NCI-H526 (cell line): Measurements from ENCODE around the gene ZNF628.

Source experiments
- DNase-seq, 2 experiments: peaks; one replicate each; lab custom pipeline; 2025; lab: John Stamatoyannopoulos, UW

The ZNF628 gene

DNA sequence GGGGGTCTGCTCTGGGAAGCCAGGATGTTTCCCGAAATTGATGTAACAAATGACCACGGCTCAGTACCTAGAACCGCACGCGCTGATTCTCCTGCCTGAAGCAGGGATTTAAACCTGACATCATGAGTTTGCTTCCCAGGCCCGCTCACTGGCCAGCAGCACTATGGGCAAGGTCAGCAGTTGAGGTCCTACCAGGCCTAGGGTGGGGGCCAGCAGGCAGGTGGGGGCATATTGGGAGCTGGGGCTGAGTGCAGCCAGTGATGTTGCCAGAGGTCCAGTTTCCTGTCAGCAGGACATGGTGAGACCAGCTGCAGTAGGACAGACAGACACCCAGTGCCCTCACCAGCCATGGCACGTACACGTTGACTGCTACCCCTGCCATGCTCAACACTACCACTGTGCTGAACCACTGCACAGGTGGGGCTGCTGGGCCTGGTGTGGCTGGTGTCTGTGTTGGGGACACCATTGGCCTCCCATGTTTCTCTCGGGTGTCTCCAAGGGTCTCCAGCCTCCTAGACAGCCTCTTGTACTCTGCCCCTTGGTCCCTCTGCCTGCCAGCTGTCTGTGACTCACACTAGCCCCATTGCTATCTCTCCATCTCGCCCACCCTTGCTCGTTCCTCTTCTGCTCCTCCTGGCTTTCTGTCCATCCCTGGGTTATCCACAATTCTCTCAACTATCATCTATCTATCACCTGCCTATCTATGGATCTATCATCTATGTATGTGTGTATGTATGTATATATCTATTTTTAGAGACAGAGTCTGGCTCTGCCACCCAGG lies 10.8 kb upstream of the ZNF628 start:
- no peak for DNase-seq

DNA sequence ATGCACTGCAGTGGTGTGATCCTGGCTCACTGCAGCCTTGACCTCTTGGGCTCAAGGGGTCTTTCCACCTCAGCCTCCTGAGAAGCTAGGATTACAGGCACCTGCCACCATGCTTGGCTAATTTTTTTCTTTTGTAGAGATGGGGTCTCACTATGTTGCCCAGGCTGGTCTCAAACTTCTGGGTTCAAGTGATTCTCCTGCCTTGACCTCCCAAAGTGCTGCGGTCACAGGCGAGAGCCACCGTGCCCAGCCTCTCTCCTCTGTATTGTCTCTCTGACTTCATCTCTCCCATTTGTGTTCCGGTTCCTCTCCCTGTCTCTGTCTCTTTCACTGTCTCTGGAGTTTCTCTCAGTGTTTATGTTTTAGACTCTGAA lies 10.2 kb upstream of the ZNF628 start:
- DNase-seq = no peak

DNA sequence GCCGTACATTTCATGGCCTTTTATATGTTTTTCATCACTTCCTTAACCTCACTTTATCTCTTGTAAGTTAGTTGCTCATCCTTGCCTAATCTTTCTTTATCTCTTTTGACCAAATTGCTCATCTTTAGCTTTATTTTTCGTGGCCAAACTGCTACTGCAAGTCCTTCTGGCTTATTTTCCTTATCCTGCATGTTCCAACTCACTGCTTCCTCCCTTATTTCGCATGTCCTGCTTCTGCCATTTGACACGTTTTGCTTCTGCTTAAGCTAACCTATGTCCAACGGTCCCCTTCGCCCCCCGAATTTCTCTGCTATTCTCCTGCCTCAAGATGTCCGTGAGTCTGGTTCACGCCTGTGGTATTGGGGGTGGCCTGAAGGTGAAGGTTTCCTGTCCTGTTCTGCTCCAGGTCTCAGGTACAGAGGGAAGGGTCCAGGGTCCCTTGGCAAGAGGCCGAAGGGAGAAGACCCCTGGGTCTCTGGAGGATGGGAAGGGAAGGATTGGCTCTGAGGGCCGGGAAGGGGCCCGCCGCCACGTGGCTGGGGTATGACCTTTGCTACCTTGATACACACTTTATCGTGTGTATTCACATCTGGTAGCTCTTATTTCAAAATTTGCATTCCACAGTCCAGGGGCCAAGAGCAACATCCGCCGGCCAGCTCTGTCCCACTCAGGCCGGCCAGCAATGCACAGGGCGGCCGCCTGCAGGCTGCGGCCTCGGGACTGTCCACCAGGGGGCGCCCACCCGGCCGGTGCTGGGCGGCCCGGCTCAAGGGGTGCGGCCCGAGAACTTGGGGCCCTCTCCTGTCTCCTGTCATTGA lies 9.0 kb upstream of the ZNF628 start:
- DNase-seq = peak in 1 of 2 experiments; percentile 55

DNA sequence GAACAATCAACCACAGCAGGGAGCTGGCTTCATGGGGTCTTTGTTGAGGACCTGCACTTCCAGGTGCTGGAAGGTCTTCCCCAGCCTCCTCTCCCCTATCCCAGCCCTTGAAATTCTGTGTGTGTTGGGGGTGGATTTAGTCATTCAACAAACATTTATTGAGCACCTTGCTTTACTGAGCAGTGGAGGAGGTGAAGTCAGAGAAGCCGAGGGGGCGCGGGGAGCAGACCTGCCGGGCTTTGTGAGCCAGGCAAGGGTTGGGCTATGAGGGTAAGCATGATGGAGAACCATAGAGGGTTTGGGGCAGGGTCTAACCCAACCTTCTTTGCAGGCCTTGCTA lies 8.4 kb upstream of the ZNF628 start:
- no peak for DNase-seq

DNA sequence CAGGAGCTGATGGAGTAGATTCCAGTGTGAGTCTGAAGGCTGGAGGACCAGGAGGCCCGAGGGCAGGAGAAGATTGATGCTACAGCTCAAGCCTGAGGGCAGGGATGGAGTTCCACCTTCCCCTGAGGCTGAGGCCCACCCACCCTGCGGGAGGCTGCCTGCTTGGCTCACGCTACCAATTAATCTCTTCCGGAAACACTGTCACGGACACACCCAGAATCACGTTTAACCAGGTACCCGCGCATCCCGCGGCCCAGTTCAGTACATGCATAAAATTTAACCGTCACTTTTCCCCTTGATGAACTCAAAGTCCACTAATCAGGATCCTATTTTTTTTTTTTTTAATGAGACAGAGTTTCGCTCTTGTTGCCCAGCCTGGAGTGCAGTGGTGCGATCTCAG lies 5.2 kb upstream of the ZNF628 start:
- no peak for DNase-seq

DNA sequence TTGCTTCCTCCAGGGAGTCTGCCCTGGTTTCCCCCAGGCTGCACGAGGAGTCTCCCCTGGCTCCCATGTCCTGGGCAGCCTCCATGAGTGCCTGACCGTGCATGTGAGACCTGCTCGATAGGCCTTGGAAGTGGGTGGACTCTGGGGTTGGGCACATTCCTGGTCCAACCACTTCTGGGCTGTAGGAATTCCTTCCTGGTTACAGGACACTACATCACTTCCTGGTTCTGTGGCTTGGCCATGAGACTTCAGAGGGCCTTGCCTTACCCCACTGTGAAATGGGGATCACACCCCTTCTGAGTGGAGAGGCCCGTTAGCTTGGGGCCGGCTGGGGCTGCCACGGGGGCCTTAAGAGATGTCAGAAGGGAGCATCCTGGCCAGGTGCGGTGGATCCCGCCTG lies 4.0 kb upstream of the ZNF628 start:
- no peak for DNase-seq

DNA sequence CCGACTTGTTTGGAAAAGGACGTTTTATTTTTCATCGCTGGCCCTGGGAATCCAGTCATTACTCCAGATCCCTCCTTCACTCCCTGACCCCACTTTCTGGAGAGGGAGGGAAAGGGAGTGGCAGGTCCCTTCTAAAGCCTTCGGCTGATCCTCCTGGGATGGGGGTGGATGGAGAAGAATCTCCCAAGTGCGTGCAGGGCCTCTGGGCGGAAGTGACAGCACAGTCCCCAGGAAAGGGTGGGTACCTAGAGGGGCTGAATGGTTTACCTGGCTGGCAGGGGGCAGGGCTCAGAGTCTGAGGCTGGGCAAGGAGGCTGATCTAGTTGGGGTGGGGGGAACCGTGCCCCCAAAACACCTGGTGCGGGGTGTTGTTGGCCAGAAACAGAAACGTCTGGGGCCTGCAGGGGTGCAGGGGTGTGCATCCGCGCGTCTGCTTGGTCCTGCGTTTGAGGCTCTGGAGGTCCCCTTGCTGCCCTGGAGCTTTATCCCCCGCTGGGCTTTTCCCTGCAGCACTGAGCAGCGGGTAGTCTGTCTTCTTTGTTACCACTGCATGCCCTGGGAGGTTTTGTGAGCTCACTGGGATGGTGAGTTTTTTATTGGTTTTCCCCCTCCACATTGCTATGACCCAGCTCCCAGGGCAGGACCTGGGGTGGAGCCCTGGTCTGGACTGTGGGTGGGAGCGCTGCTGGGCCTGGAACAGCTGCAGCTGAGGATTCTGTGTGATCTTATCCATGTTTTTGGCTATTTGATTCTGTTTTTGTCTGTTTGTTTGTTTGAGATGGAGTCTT lies 3.0 kb upstream of the ZNF628 start:
- DNase-seq = no peak

DNA sequence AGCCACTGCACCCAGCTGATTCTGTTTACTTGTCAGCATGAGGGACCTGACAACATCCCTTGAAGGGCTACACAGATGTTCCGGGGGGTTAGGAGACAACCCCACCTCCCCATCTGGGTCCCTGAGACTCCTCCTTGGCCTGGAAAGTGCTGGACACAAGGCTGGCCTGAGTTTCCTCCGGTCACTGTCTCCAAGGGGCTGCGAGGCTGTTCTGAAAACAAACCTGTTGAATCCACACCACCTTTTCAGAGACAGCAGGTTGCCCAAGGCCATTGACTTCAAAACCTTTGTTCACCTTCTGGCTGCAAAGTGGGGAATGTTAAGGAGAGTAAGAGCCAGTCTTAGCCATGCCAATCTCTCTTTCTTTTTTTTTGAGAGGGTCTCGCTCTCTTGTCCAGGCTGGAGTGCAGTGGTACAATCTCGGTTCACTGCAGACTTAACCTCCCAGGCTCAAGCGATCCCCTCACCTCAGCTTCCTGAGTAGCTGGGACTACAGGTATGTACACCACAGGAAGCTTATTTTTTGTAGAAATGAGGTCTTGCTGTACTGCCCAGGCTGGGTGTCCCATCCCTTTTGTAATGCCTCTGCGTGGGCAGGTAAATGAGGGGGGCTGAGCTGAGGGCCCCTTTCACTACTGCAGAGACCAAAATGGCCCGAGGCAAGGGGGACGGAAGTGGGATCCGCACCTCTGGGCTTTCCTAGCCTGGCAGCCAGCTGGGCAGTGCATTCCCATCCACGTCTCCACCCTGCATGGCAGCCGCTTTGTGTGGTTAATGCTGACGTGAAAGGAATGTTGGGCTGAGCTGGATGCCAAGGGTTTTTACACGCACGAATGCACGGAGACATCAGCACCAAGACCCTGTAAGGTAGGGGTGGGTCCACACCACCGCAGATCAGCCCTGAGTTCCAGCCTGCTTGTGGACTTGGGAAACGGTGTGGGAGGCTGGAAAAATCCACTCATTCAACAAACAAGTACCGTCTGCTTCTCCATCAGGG lies 1.9 kb upstream of the ZNF628 start:
- no peak for DNase-seq

DNA sequence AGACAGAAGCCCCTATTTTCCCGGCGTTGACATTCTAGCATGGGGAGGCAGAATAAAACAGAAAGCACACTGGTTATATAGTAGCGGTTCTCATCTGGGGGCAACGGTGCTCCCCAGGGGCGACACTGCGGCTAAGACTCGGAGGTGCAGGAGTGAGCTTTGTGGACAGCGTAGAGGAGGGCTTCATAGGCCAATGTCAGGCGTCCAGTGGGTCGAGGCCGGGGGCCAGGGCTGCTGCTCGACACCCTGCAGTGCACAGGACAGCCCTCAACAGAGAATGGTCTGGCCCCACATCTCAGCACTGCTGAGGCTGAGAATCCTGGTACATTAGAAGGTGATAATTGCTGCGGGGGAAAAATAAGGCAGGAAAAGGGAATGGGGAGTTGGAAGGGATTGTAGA lies 1.5 kb downstream of the ZNF628 start:
- DNase-seq = no peak

DNA sequence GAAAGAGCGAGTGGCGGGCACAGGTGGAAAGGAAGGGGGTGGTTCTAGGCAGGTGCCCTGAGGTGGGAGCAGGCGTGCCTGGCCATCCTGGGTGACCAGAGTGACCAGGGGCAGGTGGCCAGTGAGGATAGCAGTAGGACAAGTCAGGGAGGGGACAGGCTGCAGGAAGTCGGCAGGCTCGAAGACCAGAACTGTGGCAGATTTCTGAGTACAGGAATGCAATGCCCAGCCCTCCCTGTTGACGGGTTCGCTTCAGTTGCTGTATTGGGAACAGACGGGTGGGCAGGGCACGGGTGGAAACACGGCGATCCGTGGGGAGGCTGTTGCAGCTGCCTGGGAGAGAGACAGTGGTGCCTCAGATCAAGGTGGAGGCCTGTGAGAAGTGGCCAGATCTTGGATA lies 1.9 kb downstream of the ZNF628 start:
- DNase-seq = no peak

DNA sequence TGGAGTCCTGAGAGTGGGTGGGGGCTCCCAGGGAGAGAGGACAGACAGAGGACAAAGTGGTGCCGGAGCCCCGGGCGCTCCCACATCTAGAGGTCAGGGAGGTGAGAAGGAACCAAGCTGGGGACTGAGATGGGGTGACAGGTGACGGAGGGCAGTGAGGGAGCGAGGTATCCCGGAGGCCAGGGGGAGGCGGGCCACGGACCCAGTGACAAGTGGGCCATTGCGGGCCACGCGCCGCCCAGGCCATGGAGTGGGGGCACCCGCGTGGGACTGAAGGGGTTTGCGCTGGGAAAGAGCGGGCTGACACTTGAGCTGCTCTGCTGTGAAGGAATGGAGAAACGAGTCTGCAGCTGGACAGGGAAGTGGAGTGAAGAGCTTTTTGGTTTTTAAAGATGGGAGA lies 2.6 kb downstream of the ZNF628 start:
- no peak for DNase-seq

DNA sequence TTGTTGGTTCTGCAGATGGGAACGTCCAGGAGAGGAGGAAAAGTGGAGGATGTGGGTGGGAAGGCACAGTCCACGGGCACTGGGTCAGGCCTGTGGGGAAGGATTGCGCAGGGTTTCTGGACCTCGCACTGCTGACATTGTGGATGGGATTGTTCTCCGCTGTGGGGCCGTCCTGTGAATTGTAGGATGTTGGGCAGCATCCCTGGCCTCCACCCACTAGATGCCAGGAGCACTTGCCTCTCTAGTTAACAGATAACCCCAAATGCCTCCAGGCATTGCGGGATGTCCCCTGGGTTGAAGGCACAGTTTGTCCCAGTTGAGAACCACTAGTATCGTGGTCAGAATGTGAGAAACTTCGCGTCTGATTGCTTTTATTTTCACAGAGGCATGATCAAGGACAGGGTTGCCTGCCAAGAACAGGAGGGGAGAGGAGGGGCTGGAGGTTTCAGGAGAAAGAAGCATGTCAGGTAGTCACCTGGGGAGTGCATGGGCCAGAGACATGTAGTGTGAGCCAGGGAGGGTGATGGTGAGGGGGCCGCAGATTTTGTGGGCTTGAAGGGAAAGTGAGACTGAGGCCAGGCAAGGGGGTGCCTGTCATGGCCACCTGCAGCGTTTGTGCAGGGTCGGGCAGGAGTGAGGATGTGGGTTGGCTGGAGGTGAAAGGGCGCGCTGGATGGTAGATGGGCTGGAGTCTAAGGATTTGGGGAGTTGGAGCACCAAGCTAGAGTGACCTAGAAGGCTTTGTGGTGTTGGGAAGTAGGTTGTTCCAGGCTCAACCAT lies 3.2 kb downstream of the ZNF628 start:
- no peak for DNase-seq

DNA sequence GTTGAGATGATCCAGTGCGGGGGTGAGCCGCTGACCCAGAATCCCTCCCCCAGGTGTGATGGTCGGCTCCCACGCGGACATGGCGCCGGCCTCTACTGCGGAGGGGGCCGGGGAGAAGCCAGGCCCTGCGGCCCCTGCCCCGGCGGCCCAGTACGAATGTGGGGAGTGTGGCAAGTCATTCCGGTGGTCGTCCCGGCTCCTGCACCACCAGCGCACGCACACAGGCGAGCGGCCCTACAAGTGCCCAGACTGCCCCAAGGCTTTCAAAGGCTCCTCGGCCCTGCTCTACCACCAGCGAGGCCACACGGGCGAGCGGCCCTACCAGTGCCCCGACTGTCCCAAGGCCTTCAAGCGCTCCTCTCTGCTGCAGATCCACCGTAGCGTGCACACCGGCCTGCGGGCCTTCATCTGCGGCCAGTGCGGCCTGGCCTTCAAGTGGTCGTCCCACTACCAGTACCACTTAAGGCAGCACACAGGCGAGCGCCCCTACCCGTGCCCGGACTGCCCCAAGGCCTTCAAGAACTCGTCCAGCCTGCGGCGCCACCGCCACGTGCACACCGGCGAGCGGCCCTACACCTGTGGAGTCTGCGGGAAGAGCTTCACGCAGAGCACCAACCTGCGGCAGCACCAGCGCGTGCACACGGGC lies 4.9 kb downstream of the ZNF628 start:
- no peak for DNase-seq

DNA sequence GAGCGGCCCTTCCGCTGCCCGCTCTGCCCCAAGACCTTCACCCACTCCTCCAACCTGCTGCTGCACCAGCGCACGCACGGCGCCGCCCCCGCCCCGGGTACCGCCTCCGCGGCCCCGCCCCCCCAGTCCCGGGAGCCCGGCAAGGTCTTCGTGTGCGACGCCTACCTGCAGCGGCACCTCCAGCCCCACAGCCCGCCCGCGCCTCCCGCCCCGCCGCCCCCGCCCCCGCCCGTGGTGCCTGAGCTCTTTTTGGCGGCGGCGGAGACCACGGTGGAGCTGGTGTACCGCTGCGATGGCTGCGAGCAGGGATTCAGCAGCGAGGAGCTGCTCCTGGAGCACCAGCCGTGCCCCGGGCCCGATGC lies 5.4 kb downstream of the ZNF628 start:
- DNase-seq = no peak

DNA sequence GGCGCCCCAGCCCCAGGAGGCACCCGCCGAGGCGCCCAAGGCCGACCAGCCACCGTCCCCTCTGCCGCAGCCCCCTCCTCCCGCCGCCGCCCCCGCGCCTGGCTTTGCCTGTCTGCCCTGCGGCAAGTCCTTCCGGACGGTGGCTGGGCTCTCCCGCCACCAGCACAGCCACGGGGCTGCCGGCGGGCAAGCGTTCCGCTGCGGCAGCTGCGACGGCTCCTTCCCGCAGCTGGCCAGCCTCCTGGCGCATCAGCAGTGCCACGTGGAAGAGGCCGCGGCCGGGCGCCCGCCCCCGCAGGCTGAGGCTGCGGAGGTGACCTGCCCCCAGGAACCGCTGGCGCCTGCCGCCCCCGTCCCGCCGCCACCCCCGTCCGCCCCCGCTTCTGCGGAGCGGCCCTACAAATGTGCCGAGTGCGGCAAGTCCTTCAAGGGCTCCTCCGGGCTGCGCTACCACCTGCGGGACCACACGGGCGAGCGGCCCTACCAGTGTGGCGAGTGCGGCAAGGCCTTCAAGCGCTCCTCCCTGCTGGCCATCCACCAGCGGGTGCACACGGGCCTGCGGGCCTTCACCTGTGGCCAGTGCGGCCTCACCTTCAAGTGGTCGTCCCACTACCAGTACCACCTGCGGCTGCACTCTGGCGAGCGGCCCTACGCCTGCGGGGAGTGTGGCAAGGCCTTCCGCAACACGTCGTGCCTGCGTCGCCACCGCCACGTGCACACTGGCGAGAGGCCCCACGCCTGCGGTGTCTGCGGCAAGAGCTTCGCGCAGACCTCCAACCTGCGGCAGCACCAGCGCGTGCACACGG lies 5.9 kb downstream of the ZNF628 start:
- no peak for DNase-seq

DNA sequence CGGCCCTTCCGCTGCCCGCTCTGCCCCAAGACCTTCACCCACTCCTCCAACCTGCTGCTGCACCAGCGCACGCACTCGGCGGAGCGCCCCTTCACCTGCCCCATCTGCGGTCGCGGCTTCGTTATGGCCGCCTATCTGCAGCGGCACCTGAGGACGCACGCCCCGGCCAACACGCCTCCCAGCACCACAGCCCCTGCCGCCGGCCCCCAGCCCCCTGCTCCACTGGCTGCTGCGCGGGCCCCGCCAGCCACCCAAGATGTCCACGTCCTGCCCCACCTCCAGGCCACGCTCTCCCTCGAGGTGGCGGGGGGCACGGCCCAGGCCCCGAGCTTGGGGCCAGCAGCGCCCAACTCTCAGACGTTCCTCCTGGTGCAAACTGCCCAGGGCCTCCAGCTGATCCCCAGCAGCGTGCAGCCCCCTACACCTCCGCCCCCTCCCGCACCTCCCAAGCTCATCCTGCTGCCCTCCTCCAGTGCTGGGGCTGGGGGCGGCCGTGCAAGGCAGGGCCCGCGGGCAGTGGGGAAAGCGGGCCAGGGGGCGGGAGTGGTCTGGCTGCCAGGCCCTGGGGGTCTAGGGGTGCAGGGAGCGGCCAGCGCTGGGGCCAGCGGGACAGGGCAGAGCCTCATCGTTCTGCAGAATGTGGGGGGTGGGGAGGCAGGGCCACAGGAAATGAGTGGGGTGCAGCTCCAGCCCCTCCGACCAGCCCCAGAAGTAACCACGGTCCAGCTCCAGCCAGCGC lies 6.7 kb downstream of the ZNF628 start:
- DNase-seq = no peak

DNA sequence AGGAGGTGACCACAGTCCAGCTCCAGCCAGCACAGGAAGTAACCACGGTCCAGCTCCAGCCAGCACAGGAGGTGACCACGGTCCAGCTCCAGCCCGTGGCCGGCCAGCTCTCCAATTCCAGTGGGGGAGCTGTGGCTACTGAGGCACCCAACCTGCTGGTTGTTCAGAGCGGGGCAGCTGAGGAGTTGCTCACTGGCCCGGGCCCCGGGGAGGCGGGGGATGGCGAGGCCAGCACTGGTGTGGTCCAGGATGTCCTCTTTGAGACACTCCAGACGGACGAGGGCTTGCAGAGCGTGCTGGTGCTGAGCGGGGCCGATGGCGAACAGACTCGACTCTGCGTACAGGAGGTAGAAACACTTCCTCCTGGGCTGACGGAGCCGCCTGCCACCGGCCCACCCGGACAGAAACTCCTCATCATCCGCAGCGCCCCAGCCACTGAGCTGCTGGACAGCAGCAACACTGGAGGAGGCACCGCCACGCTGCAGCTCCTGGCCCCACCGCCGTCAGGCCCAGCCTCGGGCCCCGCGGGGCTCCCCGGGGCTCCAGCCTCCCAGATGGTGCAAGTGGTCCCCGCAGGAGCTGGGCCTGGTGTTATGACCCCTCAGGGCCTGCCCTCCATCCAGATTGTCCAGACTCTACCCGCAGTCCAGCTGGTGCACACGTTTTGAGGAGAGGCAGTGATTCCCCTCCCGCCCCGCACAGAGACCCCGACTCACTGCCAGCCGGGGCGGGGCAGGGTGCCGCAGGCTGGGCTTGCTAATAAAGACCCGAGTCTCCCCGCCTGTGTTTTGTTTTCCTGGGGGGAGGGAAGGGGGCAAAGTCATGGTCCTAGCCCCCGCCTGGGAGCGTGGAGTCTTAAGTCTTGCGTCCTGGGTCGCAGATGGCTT lies 7.5 kb downstream of the ZNF628 start:
- no peak for DNase-seq
